ENCODE measurements around the gene KCNH2.
"Not testable (repeated sequence)": the region's sequence is repeated elsewhere in the genome, so short reads cannot be mapped to it uniquely, and the experiment has no call there.

Gene KCNH2

DNA sequence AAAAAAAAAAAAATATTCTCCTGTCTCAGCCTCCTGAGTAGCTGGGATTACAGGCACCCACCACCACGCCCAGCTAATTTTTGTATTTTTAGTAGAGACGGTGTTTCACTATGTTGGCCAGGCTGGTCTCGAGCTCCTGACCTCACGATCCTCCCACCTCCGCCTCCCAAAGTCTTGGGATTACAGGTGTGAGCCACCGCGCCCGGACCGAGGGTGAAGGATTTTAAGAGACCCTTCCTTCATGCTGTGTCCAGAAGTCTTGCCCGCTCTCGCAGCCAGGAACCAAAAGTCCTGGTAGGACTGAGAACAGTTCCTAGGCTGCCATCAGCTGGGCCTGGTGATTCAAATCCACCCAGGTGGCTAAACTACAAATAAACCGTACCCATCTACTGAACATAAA lies 33.5 kb upstream of the KCNH2 start:
- DNase-seq (ENCODE audit: low spot score), result not testable (repeated sequence)

DNA sequence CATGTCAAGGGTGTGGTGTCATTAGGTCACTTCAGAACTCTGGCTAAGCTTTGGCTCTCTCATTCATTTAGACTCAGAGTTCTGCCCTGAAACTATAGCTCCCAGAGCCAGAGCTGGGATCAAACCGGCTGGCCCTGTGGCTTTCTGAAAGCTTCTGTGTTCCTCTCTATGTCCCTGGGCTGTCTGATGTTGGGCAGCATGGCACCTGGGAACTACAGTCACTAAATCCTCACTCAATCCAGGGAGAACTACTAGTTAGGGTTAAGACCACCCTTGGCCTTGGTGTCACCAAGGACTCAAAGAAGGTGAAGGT lies 32.9 kb upstream of the KCNH2 start:
- DNase-seq (ENCODE audit: low spot score), result no peak

DNA sequence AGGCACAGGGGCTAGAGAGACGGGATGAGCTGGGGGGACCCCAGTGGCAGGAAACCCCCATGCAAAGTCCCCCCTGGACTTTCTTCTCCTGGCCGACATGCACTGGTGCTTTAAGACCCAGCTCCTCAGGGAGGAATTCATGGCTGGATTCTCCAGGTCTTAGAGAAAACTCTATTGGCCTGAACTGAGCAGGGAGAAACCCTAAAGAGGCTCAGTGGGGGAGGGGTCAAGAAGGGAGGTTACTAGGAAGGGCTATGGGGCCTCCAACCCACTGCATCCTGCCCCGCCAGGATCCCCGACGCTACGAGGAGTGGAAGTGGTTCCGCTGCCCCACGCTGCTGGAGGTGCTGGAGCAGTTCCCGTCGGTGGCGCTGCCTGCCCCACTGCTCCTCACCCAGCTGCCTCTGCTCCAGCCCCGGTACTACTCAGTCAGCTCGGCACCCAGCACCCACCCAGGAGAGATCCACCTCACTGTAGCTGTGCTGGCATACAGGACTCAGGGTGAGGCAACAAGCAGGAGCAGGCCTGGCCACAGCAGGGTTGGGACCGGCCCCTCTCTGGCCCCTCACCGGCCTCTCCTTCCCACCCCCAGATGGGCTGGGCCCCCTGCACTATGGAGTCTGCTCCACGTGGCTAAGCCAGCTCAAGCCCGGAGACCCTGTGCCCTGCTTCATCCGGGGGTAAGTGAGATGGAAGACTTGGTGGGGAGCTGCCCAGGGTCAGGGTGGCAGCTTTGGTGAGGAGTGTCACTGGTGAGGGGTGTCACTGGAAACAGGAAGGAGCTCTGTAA lies 32.4 kb upstream of the KCNH2 start:
- no peak for DNase-seq (ENCODE audit: low spot score)

DNA sequence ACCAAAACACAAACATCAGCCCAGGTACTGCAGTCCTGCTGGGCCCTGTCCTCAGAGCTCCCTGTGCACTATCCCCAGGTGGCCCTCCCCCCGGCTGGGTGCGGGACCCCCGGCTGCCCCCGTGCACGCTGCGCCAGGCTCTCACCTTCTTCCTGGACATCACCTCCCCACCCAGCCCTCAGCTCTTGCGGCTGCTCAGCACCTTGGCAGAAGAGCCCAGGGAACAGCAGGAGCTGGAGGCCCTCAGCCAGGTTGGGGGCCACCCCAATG lies 31.9 kb upstream of the KCNH2 start:
- no peak for DNase-seq (ENCODE audit: low spot score)

DNA sequence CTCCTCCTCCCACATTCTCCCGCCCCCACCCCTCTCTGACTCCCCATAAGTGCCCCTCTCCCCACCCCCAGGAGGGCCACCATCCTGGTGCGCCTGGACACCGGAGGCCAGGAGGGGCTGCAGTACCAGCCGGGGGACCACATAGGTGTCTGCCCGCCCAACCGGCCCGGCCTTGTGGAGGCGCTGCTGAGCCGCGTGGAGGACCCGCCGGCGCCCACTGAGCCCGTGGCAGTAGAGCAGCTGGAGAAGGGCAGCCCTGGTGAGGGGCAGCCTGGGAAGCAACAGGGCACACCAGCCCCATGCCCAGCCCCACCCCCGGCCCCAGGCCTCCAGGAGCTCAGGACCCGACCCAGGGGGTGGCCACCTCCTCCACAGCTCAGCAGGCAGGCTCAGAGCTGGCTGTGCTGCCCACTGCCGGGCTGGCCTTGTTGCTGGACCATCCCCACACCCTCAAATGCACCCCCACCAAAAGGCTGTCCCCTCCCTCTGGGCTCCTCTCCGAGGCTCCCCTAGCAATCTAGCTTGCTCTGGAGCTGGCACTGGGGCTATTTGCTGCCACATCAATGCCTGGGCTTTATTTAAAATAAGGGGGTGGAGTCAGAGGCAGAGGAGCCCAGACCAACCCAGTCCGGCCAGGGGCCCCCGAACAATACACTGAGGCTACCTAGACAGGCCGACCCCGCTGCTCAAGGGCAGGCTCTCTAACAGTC lies 31.4 kb upstream of the KCNH2 start:
- no peak for DNase-seq (ENCODE audit: low spot score)

DNA sequence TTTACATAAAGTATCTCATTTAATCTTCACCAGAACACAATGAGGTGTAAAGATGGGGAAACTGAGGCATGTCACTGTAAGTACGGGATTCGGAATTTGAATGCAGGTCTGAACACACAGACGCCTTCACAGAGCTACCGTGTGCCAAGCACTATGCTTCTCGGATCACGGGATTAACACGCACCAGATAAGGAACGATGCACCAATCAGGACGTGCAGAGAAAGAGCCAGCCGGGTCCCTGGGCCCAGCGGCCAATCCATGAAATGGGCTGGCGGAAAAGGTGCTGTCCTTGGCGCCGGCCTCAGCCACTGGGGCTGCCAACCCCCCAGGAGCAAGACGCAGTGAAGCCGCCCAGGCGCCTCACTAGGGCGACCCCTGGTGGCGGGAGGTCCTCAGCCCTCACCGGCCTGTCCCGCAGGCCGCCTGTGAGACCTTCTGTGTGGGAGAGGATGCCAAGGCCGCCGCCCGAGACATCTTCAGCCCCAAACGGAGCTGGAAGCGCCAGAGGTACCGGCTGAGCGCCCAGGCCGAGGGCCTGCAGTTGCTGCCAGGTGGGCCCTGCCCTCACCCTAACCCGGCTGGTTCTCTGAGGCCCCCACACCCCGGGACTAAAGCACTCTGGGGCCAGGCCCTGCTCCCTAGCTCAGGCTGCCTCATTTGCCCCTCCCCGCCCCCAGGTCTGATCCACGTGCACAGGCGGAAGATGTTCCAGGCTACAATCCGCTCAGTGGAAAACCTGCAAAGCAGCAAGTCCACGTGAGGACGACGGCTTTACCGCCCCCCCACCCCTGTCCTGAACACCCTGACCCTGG lies 30.6 kb upstream of the KCNH2 start:
- peak; percentile 67 for DNase-seq (ENCODE audit: low spot score)

DNA sequence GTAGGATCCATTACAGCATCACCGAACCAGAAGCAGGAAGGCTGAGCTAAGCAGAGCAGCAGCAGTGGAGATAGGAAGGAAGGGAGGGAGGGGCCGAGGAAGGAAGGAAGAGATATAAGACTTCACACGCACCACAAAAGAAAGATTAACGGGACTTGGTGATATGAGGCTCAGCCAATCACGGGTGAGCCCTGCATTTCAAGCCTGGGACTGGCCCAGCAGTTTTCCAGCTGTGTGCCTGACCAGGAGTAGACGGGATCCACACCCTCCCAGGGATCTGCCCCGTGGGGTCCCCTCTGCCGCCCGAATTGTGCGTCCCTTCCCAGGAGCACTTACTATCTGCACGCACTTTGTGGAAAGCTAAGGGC lies 30.0 kb upstream of the KCNH2 start:
- DNase-seq (ENCODE audit: low spot score), result no peak

DNA sequence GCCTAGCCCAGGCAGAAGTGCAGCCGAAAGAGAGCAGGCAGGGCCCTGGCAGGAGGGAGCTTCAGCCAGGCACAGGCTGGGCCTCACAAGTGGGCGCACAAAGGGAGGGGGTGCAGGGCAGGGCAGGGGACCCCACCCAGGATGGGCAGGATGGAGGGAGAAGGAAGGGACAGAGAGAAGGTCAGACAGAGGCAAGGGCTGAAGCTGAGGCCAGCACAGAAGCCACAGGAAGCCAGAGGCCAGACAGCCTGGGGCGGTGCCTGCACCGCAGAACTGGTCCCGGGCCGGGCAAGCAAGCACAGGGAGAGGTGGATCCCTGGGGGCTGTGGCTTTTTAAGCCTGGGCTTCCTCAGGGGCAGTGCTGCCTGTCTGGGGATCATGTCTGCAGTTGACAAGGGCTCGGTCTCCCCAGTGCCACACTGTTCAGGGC lies 29.4 kb upstream of the KCNH2 start:
- no peak for DNase-seq (ENCODE audit: low spot score)

DNA sequence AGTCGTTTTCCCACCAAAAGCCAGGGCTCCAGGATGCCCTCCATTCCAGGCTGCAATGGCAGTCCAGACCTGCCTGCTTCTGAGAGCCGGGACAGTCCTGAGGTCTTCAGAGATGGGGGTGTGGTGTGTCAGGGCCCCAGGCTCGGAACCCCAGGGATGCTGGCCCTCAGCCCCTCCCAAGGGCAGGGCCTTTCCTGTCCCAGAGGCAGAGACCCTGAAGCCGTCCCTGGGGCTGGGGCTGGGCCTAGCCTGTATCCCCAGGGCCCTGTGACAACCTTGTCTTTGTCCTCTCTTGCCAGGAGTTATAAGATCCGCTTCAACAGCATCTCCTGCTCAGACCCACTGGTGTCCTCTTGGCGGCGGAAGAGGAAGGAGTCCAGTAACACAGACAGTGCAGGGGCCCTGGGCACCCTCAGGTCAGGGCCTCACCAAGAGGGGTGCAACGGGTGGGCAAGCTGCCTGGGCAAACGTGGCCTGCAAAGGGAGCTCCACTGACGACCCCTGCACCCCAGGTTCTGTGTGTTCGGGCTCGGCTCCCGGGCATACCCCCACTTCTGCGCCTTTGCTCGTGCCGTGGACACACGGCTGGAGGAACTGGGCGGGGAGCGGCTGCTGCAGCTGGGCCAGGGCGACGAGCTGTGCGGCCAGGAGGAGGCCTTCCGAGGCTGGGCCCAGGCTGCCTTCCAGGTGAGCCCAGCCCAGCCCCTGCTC lies 28.6 kb upstream of the KCNH2 start:
- DNase-seq (ENCODE audit: low spot score), result no peak

DNA sequence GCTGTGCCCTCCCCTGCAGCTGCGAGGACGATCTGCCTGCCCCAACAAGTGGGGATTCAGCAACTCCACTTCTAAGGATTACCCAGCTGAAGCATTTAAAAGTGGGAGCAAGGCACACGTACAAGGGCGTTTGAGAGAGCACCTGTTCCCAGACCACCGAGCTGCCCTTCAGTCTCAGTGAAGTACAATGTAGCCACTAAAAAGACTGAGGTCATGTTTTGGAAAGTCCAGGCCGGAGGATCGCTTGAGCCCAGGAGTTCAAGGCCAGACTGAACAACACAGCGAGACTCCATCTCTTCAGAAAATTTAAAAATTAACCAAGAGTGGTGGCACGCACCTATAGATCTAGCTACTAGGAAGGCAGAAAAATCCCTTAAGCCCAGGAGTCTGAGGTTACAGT lies 27.4 kb upstream of the KCNH2 start:
- no peak for DNase-seq (ENCODE audit: low spot score)

DNA sequence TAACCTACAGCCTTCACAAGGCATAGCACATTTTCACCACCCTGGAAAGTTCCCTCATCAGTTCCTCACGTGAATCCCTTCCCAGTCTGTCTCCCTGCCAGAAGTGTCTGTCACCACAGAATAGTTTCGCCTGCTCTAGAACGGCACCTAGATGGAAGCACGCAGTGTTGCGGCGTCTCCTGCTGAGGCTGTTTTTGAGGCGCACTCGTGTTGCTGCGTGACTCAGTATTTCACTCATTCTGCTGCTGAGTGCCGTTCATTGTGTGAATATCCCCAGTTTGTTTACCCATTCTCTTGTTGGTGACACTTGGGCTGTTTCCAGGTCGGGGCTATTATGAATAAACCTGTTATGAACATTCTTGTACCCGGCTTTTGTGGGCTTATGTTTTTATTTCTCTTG lies 25.5 kb upstream of the KCNH2 start:
- no peak for DNase-seq (ENCODE audit: low spot score)

DNA sequence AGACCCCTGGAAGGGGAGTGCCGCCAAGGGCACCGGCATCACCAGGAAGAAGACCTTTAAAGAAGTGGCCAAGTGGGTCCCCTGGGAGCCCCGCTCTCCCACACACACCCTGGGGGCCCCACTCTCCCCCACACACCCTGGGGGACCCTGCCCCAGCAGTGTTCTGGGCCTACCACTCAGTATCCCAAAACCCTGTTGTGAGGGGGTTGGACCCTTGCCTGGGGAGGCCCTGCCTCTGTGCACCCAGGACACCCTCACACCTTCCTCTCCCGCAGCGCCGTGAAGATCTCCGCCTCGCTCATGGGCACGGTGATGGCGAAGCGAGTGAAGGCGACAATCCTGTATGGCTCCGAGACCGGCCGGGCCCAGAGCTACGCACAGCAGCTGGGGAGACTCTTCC lies 23.4 kb upstream of the KCNH2 start:
- no peak for DNase-seq (ENCODE audit: low spot score)

DNA sequence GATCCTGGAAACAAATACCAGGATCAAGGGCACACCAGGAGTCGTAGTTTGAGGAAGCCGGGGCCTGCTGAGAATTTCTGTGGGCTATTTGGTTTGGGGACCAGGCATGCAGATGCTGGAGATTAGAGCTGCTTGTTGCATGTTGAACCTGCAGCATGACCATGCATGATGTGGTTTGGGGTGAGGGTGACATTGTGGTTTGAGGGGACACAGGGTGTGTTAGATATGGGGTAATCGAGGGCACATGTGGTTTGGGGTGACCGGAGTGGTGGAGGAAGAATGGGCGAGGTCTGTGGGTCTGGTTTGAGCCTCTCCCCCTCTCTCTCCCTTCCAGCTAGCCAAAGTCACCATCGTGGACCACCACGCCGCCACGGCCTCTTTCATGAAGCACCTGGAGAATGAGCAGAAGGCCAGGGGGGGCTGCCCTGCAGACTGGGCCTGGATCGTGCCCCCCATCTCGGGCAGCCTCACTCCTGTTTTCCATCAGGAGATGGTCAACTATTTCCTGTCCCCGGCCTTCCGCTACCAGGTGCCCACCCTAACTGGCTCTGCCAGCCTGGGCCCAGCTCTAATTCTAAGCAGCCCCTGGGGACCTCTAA lies 22.9 kb upstream of the KCNH2 start:
- no peak for DNase-seq (ENCODE audit: low spot score)

DNA sequence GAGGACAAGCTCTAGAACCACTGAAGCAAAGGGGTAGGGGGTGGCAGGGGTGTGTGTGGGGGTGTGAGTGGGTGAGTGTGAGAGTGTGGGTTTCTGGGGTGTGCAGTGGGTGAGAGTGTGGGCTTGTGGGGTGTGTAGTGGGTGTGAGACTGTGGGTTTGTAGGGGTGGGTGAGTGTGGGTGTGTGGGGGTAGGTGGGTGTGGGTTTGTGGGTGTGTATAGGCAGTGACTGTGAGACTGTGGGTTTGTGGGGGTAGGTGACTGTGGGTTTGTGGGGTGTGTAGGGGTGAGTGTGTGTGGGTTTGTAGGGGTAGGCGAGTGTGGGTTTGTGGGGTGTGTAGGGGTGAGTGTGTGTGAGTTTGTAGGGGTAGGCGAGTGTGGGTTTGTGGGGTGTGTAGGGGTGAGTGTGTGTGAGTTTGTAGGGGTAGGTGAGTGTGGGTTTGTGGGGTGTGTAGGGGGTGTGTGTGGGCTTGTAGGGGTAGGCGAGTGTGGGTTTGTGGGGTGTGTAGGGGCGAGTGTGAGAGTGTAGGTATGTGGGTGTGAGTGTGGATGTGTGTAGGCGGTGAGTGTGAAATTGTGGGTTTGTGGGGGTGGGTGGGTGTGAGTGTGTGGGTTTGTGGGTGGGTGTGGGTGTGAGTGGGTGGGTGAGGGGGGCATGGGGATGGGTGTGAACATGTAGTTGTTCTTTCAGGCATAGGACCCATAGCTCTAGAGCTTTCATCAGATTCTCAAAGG lies 21.5 kb upstream of the KCNH2 start:
- DNase-seq (ENCODE audit: low spot score), result no peak

DNA sequence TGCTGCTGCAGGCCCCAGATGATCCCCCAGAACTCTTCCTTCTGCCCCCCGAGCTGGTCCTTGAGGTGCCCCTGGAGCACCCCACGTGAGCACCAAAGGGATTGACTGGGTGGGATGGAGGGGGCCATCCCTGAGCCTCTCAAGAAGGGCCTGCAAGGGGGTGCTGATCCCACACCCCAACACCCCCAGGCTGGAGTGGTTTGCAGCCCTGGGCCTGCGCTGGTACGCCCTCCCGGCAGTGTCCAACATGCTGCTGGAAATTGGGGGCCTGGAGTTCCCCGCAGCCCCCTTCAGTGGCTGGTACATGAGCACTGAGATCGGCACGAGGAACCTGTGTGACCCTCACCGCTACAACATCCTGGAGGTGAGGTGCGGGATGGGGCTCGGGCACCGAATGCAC lies 20.9 kb upstream of the KCNH2 start:
- DNase-seq (ENCODE audit: low spot score), result no peak

DNA sequence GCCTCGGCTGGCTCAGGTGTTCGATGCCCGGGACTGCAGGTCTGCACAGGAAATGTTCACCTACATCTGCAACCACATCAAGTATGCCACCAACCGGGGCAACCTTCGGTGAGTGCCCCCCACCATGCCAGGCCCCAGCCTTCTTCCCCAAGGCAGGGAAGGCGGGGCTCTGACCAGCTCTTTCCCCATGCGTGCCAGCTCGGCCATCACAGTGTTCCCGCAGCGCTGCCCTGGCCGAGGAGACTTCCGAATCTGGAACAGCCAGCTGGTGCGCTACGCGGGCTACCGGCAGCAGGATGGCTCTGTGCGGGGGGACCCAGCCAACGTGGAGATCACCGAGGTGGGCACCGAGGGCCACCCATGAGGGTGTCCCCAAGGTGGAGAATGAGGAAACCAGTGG lies 20.2 kb upstream of the KCNH2 start:
- no peak for DNase-seq (ENCODE audit: low spot score)

DNA sequence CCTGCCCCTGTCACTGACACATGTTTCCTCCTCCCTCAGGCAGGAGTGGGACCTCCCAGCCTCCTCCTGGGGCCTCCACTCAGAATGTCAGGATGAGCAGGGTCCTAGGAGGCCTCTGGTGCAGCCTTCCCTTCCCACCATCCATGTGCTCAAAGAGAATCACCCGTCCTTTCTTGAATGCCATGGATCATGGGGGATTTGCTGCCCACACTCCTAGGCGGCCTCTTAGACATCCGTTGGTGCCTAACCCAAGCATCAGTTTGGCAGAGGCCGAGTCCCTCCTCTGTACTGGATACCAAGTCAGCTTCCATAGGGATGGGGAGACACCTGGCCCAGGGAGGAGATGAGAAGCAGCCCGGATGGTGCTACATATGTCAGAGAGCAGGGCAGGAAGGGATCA lies 19.7 kb upstream of the KCNH2 start:
- DNase-seq (ENCODE audit: low spot score), result no peak

DNA sequence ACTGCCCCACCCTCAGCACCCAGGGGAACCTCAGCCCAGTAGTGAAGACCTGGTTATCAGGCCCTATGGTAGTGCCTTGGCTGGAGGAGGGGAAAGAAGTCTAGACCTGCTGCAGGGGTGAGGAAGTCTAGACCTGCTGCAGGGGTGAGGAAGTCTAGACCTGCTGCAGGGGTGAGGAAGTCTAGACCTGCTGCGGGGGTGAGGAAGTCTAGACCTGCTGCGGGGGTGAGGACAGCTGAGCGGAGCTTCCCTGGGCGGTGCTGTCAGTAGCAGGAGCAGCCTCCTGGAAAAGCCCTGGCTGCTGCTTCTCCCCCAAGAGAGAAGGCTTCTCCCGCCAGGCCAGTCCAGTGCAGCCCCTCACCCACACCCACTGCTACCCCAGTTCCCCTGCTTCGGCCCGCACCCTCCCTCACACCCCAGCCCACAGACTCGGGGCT lies 19.0 kb upstream of the KCNH2 start:
- no peak for DNase-seq (ENCODE audit: low spot score)

DNA sequence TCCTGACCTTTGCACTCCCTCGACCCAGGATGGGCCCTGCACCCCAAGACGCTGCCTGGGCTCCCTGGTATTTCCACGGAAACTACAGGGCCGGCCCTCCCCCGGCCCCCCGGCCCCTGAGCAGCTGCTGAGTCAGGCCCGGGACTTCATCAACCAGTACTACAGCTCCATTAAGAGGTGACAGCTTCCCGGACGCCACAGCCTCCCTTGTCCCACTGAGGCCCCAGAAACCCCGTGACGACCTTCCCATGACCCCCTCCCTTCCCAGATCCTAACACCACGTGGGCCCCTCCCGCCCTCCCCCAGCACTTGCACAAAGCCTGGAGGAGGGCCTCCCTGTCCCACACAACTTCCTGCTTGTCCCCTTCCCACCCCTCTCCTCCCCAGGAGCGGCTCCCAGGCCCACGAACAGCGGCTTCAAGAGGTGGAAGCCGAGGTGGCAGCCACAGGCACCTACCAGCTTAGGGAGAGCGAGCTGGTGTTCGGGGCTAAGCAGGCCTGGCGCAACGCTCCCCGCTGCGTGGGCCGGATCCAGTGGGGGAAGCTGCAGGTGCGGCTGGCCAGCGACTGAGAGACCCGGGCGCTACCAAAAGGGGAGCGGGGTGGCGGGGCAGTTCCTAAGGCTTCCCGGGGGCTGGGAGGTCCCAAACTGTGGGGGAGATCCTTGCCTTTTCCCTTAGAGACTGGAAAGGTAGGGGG lies 18.4 kb upstream of the KCNH2 start:
- DNase-seq (ENCODE audit: low spot score), result no peak

DNA sequence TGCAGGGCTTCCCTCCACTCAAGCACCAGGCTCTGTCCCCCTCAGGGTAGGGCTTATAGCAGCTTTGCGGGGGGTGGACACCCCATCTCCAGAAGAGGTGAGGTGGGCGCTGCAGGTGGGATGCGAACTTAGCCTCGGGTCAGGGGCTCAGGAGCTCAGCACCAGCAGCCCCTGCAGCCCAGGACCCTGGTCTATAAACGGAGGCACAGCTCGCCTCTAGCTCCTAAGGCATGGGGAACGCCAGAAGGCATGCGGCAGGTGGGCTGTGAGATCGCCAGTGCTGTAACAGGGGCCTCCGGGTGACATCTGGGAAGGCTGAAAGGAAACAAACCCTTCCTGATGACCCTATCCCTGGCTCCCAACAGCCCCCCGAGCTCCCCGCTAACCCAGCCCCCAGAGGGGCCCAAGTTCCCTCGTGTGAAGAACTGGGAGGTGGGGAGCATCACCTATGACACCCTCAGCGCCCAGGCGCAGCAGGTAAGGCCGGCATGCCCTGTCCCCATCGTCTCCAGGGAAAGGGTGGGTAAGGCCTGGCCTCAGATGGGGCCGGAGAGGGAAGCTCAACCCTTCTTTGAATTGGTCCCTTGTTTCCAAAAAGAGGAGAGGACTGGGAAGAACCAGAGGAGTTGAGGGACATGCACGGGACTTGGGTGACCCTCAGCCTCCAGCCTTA lies 16.9 kb upstream of the KCNH2 start:
- no peak for DNase-seq (ENCODE audit: low spot score)

Measured in kidney tubule cell (primary cell).